Measurements from ENCODE around the gene TAF6L. TPM values are rescaled to one million over a fixed set of nuclear protein-coding genes. Genes with fewer than 3 reads are reported as not detected.
A peak's percentile ranks its signal among the peaks of the same experiment; 100 is the strongest.

TAF6L gene, protein sequence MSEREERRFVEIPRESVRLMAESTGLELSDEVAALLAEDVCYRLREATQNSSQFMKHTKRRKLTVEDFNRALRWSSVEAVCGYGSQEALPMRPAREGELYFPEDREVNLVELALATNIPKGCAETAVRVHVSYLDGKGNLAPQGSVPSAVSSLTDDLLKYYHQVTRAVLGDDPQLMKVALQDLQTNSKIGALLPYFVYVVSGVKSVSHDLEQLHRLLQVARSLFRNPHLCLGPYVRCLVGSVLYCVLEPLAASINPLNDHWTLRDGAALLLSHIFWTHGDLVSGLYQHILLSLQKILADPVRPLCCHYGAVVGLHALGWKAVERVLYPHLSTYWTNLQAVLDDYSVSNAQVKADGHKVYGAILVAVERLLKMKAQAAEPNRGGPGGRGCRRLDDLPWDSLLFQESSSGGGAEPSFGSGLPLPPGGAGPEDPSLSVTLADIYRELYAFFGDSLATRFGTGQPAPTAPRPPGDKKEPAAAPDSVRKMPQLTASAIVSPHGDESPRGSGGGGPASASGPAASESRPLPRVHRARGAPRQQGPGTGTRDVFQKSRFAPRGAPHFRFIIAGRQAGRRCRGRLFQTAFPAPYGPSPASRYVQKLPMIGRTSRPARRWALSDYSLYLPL
- polyA plus RNA-seq (2013), result 13.2 and 13.9 TPM in 2 replicates

DNA sequence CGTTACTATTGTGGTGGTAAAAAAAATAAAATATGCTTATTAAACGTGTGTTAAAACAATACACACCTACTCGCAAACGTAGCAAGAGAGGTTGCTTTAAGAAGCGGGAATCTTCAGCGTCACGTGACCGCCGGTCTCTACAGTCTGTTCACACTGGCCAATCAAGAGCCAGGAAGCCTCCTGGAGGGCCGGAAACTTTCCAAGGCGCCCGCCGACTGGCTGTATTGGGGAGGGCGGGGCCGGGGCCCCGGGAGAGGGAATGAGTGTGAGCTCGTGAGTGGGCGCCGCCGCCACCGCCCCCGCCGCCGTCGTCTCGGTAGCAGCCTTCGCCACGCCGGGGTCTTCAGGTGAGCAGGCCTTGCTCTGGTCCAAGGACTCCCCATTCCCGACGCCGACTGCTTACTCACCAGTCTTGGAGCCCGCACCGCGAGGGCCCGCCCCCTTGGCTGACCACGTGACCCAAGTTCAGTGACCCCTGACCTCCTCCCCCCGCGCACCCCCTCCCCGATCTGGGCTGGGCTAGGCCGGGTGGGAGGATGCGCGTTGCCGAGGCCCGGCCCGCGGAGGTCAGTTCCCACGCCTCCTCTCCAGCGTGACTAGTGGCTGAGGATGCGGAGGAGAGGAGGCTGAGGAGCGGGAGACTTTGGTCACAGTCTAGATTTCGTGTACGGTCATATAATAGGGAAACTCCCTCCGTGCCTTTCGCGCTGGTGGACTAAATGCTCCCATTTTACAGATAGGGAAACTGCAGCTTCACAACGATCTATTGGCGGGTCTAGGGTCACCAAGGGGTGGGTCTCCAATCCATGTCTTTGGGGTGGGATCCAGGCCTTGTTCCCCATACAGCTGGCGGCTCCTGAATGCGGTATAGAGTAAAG is at the start of gene TAF6L:
Gene TAF6L, plus strand, starts transcription at position 253 of the 878 bp plus-strand sequence. CDS start 4,388 bp downstream, outside the sequence.
- Histone ChIP-seq H4K91ac (ENCODE audit: low read depth, low read length) (peak within 1 kb of the TSS; percentile 92), H3K4ac (ENCODE audit: low read depth, low read length) (peak within 1 kb of the TSS; percentile 61), H3K4me2 (ENCODE audit: low read length) (peak within 1 kb of the TSS; percentile 66), H4K8ac (ENCODE audit: low read depth, low read length) (peak within 1 kb of the TSS; percentile 95), H2AFZ (ENCODE audit: insufficient read depth, low read length, poor library complexity) (peak within 1 kb of the TSS; percentile 89), H3K27ac (ENCODE audit: low read depth, low read length) (peak within 1 kb of the TSS; percentile 97), H3K36me3 (ENCODE audit: control insufficient read depth in 1 of 2, insufficient read depth in 2 of 2, low read length in 2 of 2) (peaks cover 15 to 23% of the 10 kb centered on the region in 2 experiments), H3K4me3 (ENCODE audit: low read depth, low read length) (peak within 1 kb of the TSS; percentile 84), H3K4me1 (ENCODE audit: control insufficient read depth in 1 of 2, insufficient read depth in 2 of 2, low read length in 2 of 2) (peaks cover 3 to 6% of the 10 kb centered on the region in 2 experiments), H3K18ac (ENCODE audit: low read length) (peak within 1 kb of the TSS; percentile 97), H3K27me3 (ENCODE audit: insufficient read depth, low read length) (no peaks in the 10 kb centered on the region), H2BK120ac (ENCODE audit: insufficient read depth, low read length, poor library complexity) (peak within 1 kb of the TSS; percentile 95), H3K23ac (ENCODE audit: low read length) (no peak within 1 kb of the TSS), H3K79me2 (ENCODE audit: control insufficient read depth, insufficient read depth, low read length, poor library complexity) (no peaks in the 10 kb centered on the region), H3K9ac (ENCODE audit: low read length) (peak within 1 kb of the TSS; percentile 72), H3K9me3 (ENCODE audit: insufficient read depth, low read depth, low read length) (no peaks in the 10 kb centered on the region), H2AK5ac (ENCODE audit: low read length) (peak within 1 kb of the TSS; percentile 49), H2BK12ac (ENCODE audit: low read length) (no peak within 1 kb of the TSS), H3K14ac (ENCODE audit: low read length) (peak within 1 kb of the TSS; percentile 96), H4K12ac (ENCODE audit: low read depth, low read length) (peak within 1 kb of the TSS; percentile 95), H3K79me1 (ENCODE audit: low read length) (peaks cover 11% of the 10 kb centered on the region), H2BK5ac (ENCODE audit: low read depth, low read length, poor library complexity) (peak within 1 kb of the TSS; percentile 97)
- peak; percentile 97 to 98 for DNase-seq
- WGBS (ENCODE audit: extremely low coverage, insufficient coverage, insufficient read length), result no CpG with 5 or more reads among the region's 60 CpGs

DNA sequence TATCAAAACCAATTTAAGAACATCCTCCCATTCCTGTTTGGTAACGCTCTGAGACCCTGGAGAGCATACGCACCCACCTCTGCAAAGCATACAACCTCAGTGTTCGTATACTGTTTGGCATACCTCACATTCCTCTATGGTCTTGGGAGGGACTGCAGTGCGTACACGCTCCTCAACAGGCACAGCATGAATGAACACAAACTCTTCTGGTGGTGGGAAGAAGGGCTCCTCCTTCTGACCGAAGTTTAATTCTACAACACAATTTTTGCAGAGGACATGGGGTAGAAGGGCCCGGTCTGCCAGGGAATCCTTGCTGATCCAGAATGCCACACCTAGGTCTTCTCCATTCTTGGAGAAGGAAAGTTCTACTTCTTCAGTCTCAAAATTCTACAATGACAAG is 49.2 kb upstream of the TAF6L start:
- peaks cover 9% of the 10 kb centered on the region for H3K79me1 ChIP-seq (ENCODE audit: low read length)
- no peak overlapping the region for H4K12ac ChIP-seq (ENCODE audit: low read depth, low read length)
- no peak overlapping the region for H4K8ac ChIP-seq (ENCODE audit: low read depth, low read length)
- peaks cover 21% of the 10 kb centered on the region for H3K79me2 ChIP-seq (ENCODE audit: control insufficient read depth, insufficient read depth, low read length, poor library complexity)
- no peaks in the 10 kb centered on the region for H3K4me1 ChIP-seq (ENCODE audit: control insufficient read depth in 1 of 2, insufficient read depth in 2 of 2, low read length in 2 of 2)
- no peak overlapping the region for H3K27ac ChIP-seq (ENCODE audit: low read depth, low read length)
- no peak overlapping the region for H3K18ac ChIP-seq (ENCODE audit: low read length)
- H3K9me3 ChIP-seq (ENCODE audit: insufficient read depth, low read depth, low read length), result no peaks in the 10 kb centered on the region
- H3K23ac ChIP-seq (ENCODE audit: low read length), result no peak overlapping the region
- H3K36me3 ChIP-seq (ENCODE audit: control insufficient read depth in 1 of 2, insufficient read depth in 2 of 2, low read length in 2 of 2), result peaks cover 41 to 59% of the 10 kb centered on the region in 2 experiments
- no peak overlapping the region for H2BK12ac ChIP-seq (ENCODE audit: low read length)
- H3K9ac ChIP-seq (ENCODE audit: low read length), result no peak overlapping the region
- no peak overlapping the region for H2AK5ac ChIP-seq (ENCODE audit: low read length)
- H2BK5ac ChIP-seq (ENCODE audit: low read depth, low read length, poor library complexity), result no peak overlapping the region
- no peak overlapping the region for H3K4ac ChIP-seq (ENCODE audit: low read depth, low read length)
- no peak overlapping the region for H3K4me3 ChIP-seq (ENCODE audit: low read depth, low read length)
- H3K4me2 ChIP-seq (ENCODE audit: low read length), result no peak overlapping the region
- H2AFZ ChIP-seq (ENCODE audit: insufficient read depth, low read length, poor library complexity), result no peak overlapping the region
- H3K14ac ChIP-seq (ENCODE audit: low read length), result no peak overlapping the region
- DNase-seq, result peak in 1 of 2 donors; percentile 29
- no peaks in the 10 kb centered on the region for H3K27me3 ChIP-seq (ENCODE audit: insufficient read depth, low read length)
- no CpG with 5 or more reads among the region's 7 CpGs for WGBS (ENCODE audit: extremely low coverage, insufficient coverage, insufficient read length)
- no peak overlapping the region for H4K91ac ChIP-seq (ENCODE audit: low read depth, low read length)
- H2BK120ac ChIP-seq (ENCODE audit: insufficient read depth, low read length, poor library complexity), result no peak overlapping the region

DNA sequence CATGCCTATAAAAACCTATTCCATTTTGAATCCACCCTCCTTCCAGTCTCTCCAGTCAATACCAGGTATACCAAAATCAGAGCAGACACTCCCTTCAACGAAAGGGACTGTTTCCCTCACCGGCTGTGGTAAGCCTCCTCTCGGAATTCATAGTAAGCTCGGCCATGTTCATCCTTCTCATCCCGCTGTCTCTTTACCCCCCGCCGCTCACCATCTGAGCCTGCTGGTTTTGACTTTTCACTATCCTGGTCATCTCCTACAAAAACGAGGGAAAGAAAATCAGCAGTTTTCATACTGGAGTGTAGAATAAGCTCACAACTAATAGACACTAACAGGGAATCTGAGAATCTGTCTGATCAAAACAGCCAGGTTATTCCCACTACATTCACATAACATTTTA is 47.0 kb upstream of the TAF6L start:
- peaks cover 22% of the 10 kb centered on the region for H3K79me1 ChIP-seq (ENCODE audit: low read length)
- H3K27me3 ChIP-seq (ENCODE audit: insufficient read depth, low read length), result no peaks in the 10 kb centered on the region
- WGBS (ENCODE audit: extremely low coverage, insufficient coverage, insufficient read length), result no CpG with 5 or more reads among the region's 8 CpGs
- H3K9ac ChIP-seq (ENCODE audit: low read length), result no peak overlapping the region
- no peak overlapping the region for H4K91ac ChIP-seq (ENCODE audit: low read depth, low read length)
- no peaks in the 10 kb centered on the region for H3K4me1 ChIP-seq (ENCODE audit: control insufficient read depth in 1 of 2, insufficient read depth in 2 of 2, low read length in 2 of 2)
- H3K4ac ChIP-seq (ENCODE audit: low read depth, low read length), result peak overlapping the region; percentile 77
- no peak overlapping the region for H2BK5ac ChIP-seq (ENCODE audit: low read depth, low read length, poor library complexity)
- H4K12ac ChIP-seq (ENCODE audit: low read depth, low read length), result no peak overlapping the region
- no peaks in the 10 kb centered on the region for H3K9me3 ChIP-seq (ENCODE audit: insufficient read depth, low read depth, low read length)
- no peak for DNase-seq
- H2AK5ac ChIP-seq (ENCODE audit: low read length), result no peak overlapping the region
- H3K79me2 ChIP-seq (ENCODE audit: control insufficient read depth, insufficient read depth, low read length, poor library complexity), result peaks cover 30% of the 10 kb centered on the region
- H3K4me3 ChIP-seq (ENCODE audit: low read depth, low read length), result no peak overlapping the region
- no peak overlapping the region for H3K14ac ChIP-seq (ENCODE audit: low read length)
- peaks cover 27 to 41% of the 10 kb centered on the region in 2 experiments for H3K36me3 ChIP-seq (ENCODE audit: control insufficient read depth in 1 of 2, insufficient read depth in 2 of 2, low read length in 2 of 2)
- no peak overlapping the region for H2BK12ac ChIP-seq (ENCODE audit: low read length)
- H2AFZ ChIP-seq (ENCODE audit: insufficient read depth, low read length, poor library complexity), result no peak overlapping the region
- H3K27ac ChIP-seq (ENCODE audit: low read depth, low read length), result no peak overlapping the region
- no peak overlapping the region for H2BK120ac ChIP-seq (ENCODE audit: insufficient read depth, low read length, poor library complexity)
- no peak overlapping the region for H4K8ac ChIP-seq (ENCODE audit: low read depth, low read length)
- H3K18ac ChIP-seq (ENCODE audit: low read length), result no peak overlapping the region
- no peak overlapping the region for H3K4me2 ChIP-seq (ENCODE audit: low read length)
- H3K23ac ChIP-seq (ENCODE audit: low read length), result no peak overlapping the region

DNA sequence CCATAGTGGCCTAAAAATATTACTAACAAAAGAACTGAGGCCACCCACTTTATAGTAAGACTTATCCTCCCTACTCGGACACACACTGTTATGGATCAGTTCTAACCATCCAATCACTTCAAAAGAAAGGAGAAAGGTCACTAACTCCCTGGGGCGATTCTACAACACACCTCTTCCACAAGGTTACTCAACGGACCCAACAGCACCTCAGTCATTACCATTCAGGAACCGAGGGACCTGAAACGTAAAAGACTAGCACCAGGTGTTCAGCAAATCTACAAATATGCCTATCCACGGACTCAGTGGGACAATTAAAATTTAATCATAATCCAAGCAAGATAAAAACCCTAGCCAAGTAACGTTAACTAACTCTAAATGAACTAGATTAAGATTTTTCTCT is 45.5 kb upstream of the TAF6L start:
- Histone ChIP-seq H3K4me3 (ENCODE audit: low read depth, low read length) (peak overlapping the region; percentile 69), H2BK5ac (ENCODE audit: low read depth, low read length, poor library complexity) (no peak overlapping the region), H3K9me3 (ENCODE audit: insufficient read depth, low read depth, low read length) (no peaks in the 10 kb centered on the region), H2AK5ac (ENCODE audit: low read length) (no peak overlapping the region), H4K8ac (ENCODE audit: low read depth, low read length) (no peak overlapping the region), H3K23ac (ENCODE audit: low read length) (no peak overlapping the region), H3K9ac (ENCODE audit: low read length) (peak overlapping the region; percentile 87), H3K27me3 (ENCODE audit: insufficient read depth, low read length) (no peaks in the 10 kb centered on the region), H3K27ac (ENCODE audit: low read depth, low read length) (no peak overlapping the region), H3K79me2 (ENCODE audit: control insufficient read depth, insufficient read depth, low read length, poor library complexity) (peaks cover 30% of the 10 kb centered on the region), H2BK120ac (ENCODE audit: insufficient read depth, low read length, poor library complexity) (no peak overlapping the region), H2BK12ac (ENCODE audit: low read length) (no peak overlapping the region), H3K4ac (ENCODE audit: low read depth, low read length) (peak overlapping the region; percentile 93), H3K36me3 (ENCODE audit: control insufficient read depth in 1 of 2, insufficient read depth in 2 of 2, low read length in 2 of 2) (peaks cover 17 to 26% of the 10 kb centered on the region in 2 experiments), H4K12ac (ENCODE audit: low read depth, low read length) (no peak overlapping the region), H3K4me1 (ENCODE audit: control insufficient read depth in 1 of 2, insufficient read depth in 2 of 2, low read length in 2 of 2) (peaks cover 2 to 4% of the 10 kb centered on the region in 2 experiments), H2AFZ (ENCODE audit: insufficient read depth, low read length, poor library complexity) (no peak overlapping the region), H4K91ac (ENCODE audit: low read depth, low read length) (no peak overlapping the region), H3K14ac (ENCODE audit: low read length) (no peak overlapping the region), H3K79me1 (ENCODE audit: low read length) (peaks cover 22% of the 10 kb centered on the region), H3K18ac (ENCODE audit: low read length) (no peak overlapping the region), H3K4me2 (ENCODE audit: low read length) (peak overlapping the region; percentile 61)
- peak in 1 of 2 donors; percentile 27 for DNase-seq
- no CpG with 5 or more reads among the region's 7 CpGs for WGBS (ENCODE audit: extremely low coverage, insufficient coverage, insufficient read length)
